Measurements from ENCODE around the gene UBE2E2.
A peak's percentile ranks its signal among the peaks of the same experiment; 100 is the strongest.
"Not testable (repeated sequence)": the region's sequence is repeated elsewhere in the genome, so short reads cannot be mapped to it uniquely, and the experiment has no call there.

The UBE2E2 gene

GRCh38 chr3:23588547-23588946 lies 385.4 kb downstream of the UBE2E2 start:
- DNase-seq (ENCODE audit: low spot score): no peak

GRCh38 chr3:23589602-23590001 lies 386.5 kb downstream of the UBE2E2 start:
- DNase-seq (ENCODE audit: low spot score): no peak

- no peak for DNase-seq (ENCODE audit: low spot score)
Measured at GRCh38 chr3:23590424-23591273, 387.5 kb downstream of the UBE2E2 start.

- DNase-seq (ENCODE audit: low spot score): no peak
Measured at GRCh38 chr3:23591374-23591773, 388.2 kb downstream of the UBE2E2 start.

- no peak for DNase-seq (ENCODE audit: low spot score)
Measured at GRCh38 chr3:23592961-23593931, 390.1 kb downstream of the UBE2E2 start.

- no peak for DNase-seq (ENCODE audit: low spot score)
Measured at GRCh38 chr3:23594066-23594465, 390.9 kb downstream of the UBE2E2 start.

- no peak for DNase-seq (ENCODE audit: low spot score)
Measured at GRCh38 chr3:23594894-23595670, 392.0 kb downstream of the UBE2E2 start.

GRCh38 chr3:23595851-23596250 lies 392.7 kb downstream of the UBE2E2 start:
- DNase-seq (ENCODE audit: low spot score): no peak

- peak; percentile 61 for DNase-seq (ENCODE audit: low spot score)
Measured at GRCh38 chr3:23600167-23600871, 397.2 kb downstream of the UBE2E2 start.

GRCh38 chr3:23601091-23601822 lies 398.1 kb downstream of the UBE2E2 start:
- no peak for DNase-seq (ENCODE audit: low spot score)

GRCh38 chr3:23602971-23603370 lies 399.8 kb downstream of the UBE2E2 start:
- DNase-seq (ENCODE audit: low spot score): no peak

GRCh38 chr3:23607184-23607847 lies 404.2 kb downstream of the UBE2E2 start:
- no peak for DNase-seq (ENCODE audit: low spot score)

GRCh38 chr3:23608650-23609049 lies 405.5 kb downstream of the UBE2E2 start:
- DNase-seq (ENCODE audit: low spot score): no peak

- peak; percentile 32 for DNase-seq (ENCODE audit: low spot score)
Measured at GRCh38 chr3:23611737-23612295, 408.7 kb downstream of the UBE2E2 start.

GRCh38 chr3:23612296-23612891 lies 409.3 kb downstream of the UBE2E2 start:
- peak; percentile 53 for DNase-seq (ENCODE audit: low spot score)

GRCh38 chr3:23615068-23615467 lies 411.9 kb downstream of the UBE2E2 start:
- DNase-seq (ENCODE audit: low spot score): no peak

- DNase-seq (ENCODE audit: low spot score): not testable (repeated sequence)
Measured at GRCh38 chr3:23618475-23618874, 415.3 kb downstream of the UBE2E2 start.

- no peak for DNase-seq (ENCODE audit: low spot score)
Measured at GRCh38 chr3:23619705-23620637, 416.8 kb downstream of the UBE2E2 start.
